K562 (cell line): ENCODE measurements around the gene SLC44A2. TPM values are rescaled to one million over a fixed set of nuclear protein-coding genes. Genes with fewer than 3 reads are reported as not detected.
A peak's percentile ranks its signal among the peaks of the same experiment; 100 is the strongest.

Experiments
- AFF1 ChIP-seq, 2 experiments: fragments of 450-650 bp; IDR thresholded peaks; 2 replicates each; pipeline ENCODE4 v1.6.1; 2018; ENCODE audit warnings: mild to moderate bottlenecking in 2 of 2, low read depth in 1 of 2; ENCODE audit not compliant: partially characterized antibody in 2 of 2
- ARHGAP35 ChIP-seq: fragments of 450-650 bp; IDR thresholded peaks from 2 replicates; pipeline ENCODE4 v1.6.1; 2018; ENCODE audit not compliant: partially characterized antibody
- ARID1B ChIP-seq: fragments of 450-650 bp; IDR thresholded peaks from 2 replicates; pipeline ENCODE4 v1.6.1; 2016; ENCODE audit warnings: antibody characterized with exemption, mild to moderate bottlenecking, inconsistent platforms
- CREB1 ChIP-seq, 2 experiments: sonication (generic) in 1 of 2; formaldehyde crosslinking in 1 of 2; IDR thresholded peaks; 2 replicates each; pipeline versions ENCODE4 v1.6.1 to v1.8.0; 2012 to 2022; ENCODE audit warnings: inconsistent platforms in 1 of 2, mild to moderate bottlenecking in 1 of 2, missing genetic modification reagents in 1 of 2, moderate library complexity in 1 of 2
- EHMT2 ChIP-seq: fragments of 450-650 bp; IDR thresholded peaks from 2 replicates; pipeline ENCODE4 v1.6.1; 2018; ENCODE audit warnings: antibody characterized with exemption
- JUND ChIP-seq, 2 experiments: IDR thresholded peaks; 2 replicates in 1 of 2; 3 replicates in 1 of 2; pipeline ENCODE4 v1.6.1; 2011; ENCODE audit warnings: borderline replicate concordance in 2 of 2, low read depth in 2 of 2, low read length in 2 of 2, improper control_type of control experiment in 1 of 2, missing biosample characterization in 1 of 2, missing genetic modification characterization in 1 of 2, missing genetic modification reagents in 1 of 2
- L3MBTL2 ChIP-seq: fragments of 450-650 bp; IDR thresholded peaks from 2 replicates; pipeline ENCODE4 v1.6.1; 2016; ENCODE audit warnings: mild to moderate bottlenecking, moderate library complexity
- LEF1 ChIP-seq: fragments of 450-650 bp; IDR thresholded peaks from 2 replicates; pipeline ENCODE4 v1.6.1; 2016; ENCODE audit warnings: mild to moderate bottlenecking
- MECOM ChIP-seq: fragments of 250-450 bp; sonication (Bioruptor Pico); IDR thresholded peaks from 2 replicates; pipeline ENCODE4 v1.8.0; 2022; ENCODE audit warnings: inconsistent platforms
- MLLT1 ChIP-seq, 2 experiments: fragments of 450-650 bp; IDR thresholded peaks; 2 replicates each; pipeline ENCODE4 v1.6.1; 2016
- PBX2 ChIP-seq, 2 experiments: IDR thresholded peaks in 1 of 2; conservative IDR thresholded peaks in 1 of 2; 2 replicates each; pipeline ENCODE4 v1.6.1; 2016; ENCODE audit warnings: low read depth in 2 of 2, mild to moderate bottlenecking in 1 of 2, missing compliant biosample characterization in 1 of 2, missing genetic modification characterization in 1 of 2, moderate library complexity in 1 of 2
- ZBED1 ChIP-seq: IDR thresholded peaks from 2 replicates; pipeline ENCODE4 v1.6.1; 2014
- ZNF57 ChIP-seq: fragments of 450-650 bp; formaldehyde crosslinking; IDR thresholded peaks from 2 replicates; pipeline ENCODE4 v1.4.0; 2020; ENCODE audit warnings: mild to moderate bottlenecking, moderate library complexity
- polyA plus RNA-seq, 8 experiments: library from polyadenylated mRNA; depleted of rRNA in 4 of 8; stranded (reverse) in 5 of 8; unstranded in 3 of 8; fragments of >200 nt; fragmentation: Nextera tagmentation in 2 of 8; fragmentation: Illumina TruSeq in 1 of 8; extraction: Ambion mirVana in 2 of 8; extraction: Trizol in 1 of 8; gene quantifications; 2 replicates each; pipeline versions ENCODE4 v1.2.1 to v1.2.3, GENCODE V29; 2011 to 2014; ENCODE audit warnings: inconsistent platforms in 1 of 8, missing spikeins in 1 of 8
- total RNA-seq, 7 experiments: library from RNA; depleted of rRNA in 6 of 7; stranded (reverse); fragments of >200 nt in 6 of 7; fragmentation: Illumina TruSeq in 2 of 7; extraction: Trizol in 2 of 7; gene quantifications; 2 replicates each; pipeline versions ENCODE4 v1.2.1 to v1.2.3, GENCODE V29; 2011 to 2021; ENCODE audit warnings: low replicate concordance in 1 of 7

SLC44A2 gene
- total and polyA plus RNA-seq, 9 of the 15 experiments (the other 6 are each of a cell fraction or from before 2014, with no cell fraction given) = 1.1 to 34.2 (median 8.1) TPM

- TF ChIP-seq CREB1 (IDR thresholded peaks at IDR 0.05) (0 out of 2 replicates have a peak, but pooled peaks have one; percentile 16), CREB1 (CRISPR knock-in tag; IDR thresholded peaks at IDR 0.05) (no peak), ZNF57 (CRISPR knock-in tag) (no peak), MECOM (CRISPR knock-in tag) (peak; percentile 83), ZBED1 (no peak), PBX2 (CRISPR knock-in tag; IDR thresholded peaks at IDR 0.05; ENCODE audit: low read depth) (peak; percentile 64), PBX2 (tag; conservative IDR thresholded peaks at IDR 0.05; ENCODE audit: low read depth) (peak; percentile 97), LEF1 (peak; percentile 29; the same call in 1 of the 2 replicates), MLLT1 (IDR thresholded peaks at IDR 0.05) (0 out of 4 replicates have a peak, but pooled peaks of 1 of the 2 experiments have one; percentile 16), AFF1 (IDR thresholded peaks at IDR 0.05; ENCODE audit: low read depth in 1 of 2, partially characterized antibody in 2 of 2) (peak in 1 of 2 experiments; percentile 18), ARHGAP35 (peak; percentile 81), EHMT2 (peak; percentile 73), L3MBTL2 (peak; percentile 60; the same call in 1 of the 2 replicates), JUND (IDR thresholded peaks at IDR 0.05; ENCODE audit: borderline replicate concordance, low read depth, low read length) (peak; percentile 86), JUND (tag; IDR thresholded peaks at IDR 0.05; ENCODE audit: borderline replicate concordance, low read depth, low read length) (peak; percentile 76; the same call in 2 of the 3 replicates), ARID1B (peak; percentile 28; the same call in 1 of the 2 replicates)
These were observed 23.0 kb downstream of the SLC44A2 start (continued) for GRCh38 chr19:10648360-10648759.
